HUES48 (cell line): ENCODE measurements around the gene ADRB1.

Experiments
- H3K27ac ChIP-seq: one replicate; pipeline ENCODE4 v1.7.0; 2013; ENCODE audit warnings: low read depth, low read length, inconsistent platforms
- H3K27me3 ChIP-seq: 2 replicates; pipeline ENCODE4 v1.6.1; 2013; ENCODE audit warnings: mild to moderate bottlenecking, low read length; ENCODE audit not compliant: control insufficient read depth, insufficient read depth
- H3K36me3 ChIP-seq: 2 replicates; pipeline ENCODE4 v1.6.1; 2013; ENCODE audit warnings: low read length; ENCODE audit not compliant: control insufficient read depth, insufficient read depth
- H3K4me1 ChIP-seq: 2 replicates; pipeline ENCODE4 v1.6.1; 2013; ENCODE audit warnings: mild to moderate bottlenecking, low read length; ENCODE audit not compliant: control insufficient read depth, insufficient read depth
- H3K4me3 ChIP-seq: 2 replicates; pipeline ENCODE4 v1.5.1; 2013; ENCODE audit warnings: mild to moderate bottlenecking, low read depth, low read length
- H3K9ac ChIP-seq: 2 replicates; pipeline ENCODE4 v1.6.1; 2013; ENCODE audit warnings: mild to moderate bottlenecking, low read depth, low read length, moderate library complexity
- H3K9me3 ChIP-seq: 2 replicates; pipeline ENCODE4 v1.6.1; 2013; ENCODE audit warnings: low read length; ENCODE audit not compliant: control insufficient read depth, insufficient read depth

ADRB1 gene

DNA sequence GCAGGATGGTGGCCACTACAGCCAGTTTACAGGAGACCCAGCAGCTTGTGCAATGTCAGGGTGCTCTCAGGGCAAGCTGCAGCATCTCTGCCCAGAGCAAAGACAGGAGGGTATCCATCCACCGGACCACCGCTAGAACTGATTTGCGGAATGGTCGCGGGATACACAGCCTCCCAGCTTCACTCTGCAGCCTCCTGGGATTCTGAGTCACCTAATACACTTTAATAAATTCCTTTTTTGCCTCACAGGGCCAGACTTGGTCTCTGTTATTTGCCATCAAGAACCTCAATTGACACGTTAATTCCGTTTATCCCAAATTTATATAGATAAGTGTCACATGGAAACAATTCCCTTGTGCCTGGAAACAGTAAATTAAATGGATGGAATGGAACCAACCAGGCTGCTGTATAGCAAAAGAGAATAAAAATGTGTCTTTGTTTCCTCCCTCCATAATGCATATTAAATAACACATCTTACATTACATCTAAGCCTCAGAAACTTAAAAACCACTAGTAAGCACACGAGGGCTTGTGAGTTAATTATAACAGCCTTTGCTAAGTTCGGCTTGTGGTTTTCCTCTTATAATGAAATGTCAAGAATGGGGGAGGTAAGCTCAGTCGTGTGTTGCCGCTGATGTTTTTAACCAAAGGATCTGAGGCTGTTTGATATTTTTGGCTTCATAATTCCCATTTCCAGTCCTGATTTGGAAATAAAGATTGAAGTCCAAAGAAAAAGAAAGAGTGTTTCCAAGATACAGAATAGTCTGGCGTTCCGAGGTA is 52.1 kb downstream of the ADRB1 start:
- peaks cover 13% of the 10 kb centered on the region for H3K27me3 ChIP-seq
- no peaks in the 10 kb centered on the region for H3K4me1 ChIP-seq
- no peak overlapping the region for H3K4me3 ChIP-seq
- no peak overlapping the region for H3K9ac ChIP-seq
- H3K27ac ChIP-seq: no peak overlapping the region
- no peaks in the 10 kb centered on the region for H3K36me3 ChIP-seq
- no peaks in the 10 kb centered on the region for H3K9me3 ChIP-seq
